IMR-90 (cell line): Measurements from ENCODE around the gene DEUP1. TPM values are rescaled to one million over a fixed set of nuclear protein-coding genes. Genes with fewer than 3 reads are reported as not detected.

Source experiments
- ATAC-seq: fragments of 200-7000 bp; cut with Tn5 transposase; 2 replicates; pipeline ENCODE4 v1.9.1; 2020; ENCODE audit warnings: low read depth, mild to moderate bottlenecking, moderate library complexity
- BruUV-seq: library from RNA; stranded (reverse); fragments of 400-500 nt; replicated peaks from 2 replicates; lab custom pipeline; 2021; lab: Mats Ljungman, UMichigan
- CTCF ChIA-PET: fragments of 300-600 bp; formaldehyde crosslinking; extraction: SDS; loops from one replicate; lab custom pipeline; 2021; ENCODE audit warnings: antibody characterized with exemption; lab: Yijun Ruan, JAX
- POLR2A ChIA-PET: fragments of 300-600 bp; sonication (Branson Sonifier 250); formaldehyde crosslinking; loops from one replicate; lab custom pipeline; 2022; ENCODE audit warnings: antibody characterized with exemption; ENCODE audit not compliant: unreplicated experiment; lab: Charles Lee
- DNase-seq: peaks from one replicate; pipeline ENCODE4 v3.0.0; 2013
- H2AFZ ChIP-seq: replicated peaks from 2 replicates; pipeline ENCODE3; 2013; ENCODE audit warnings: low read length, mild to moderate bottlenecking; ENCODE audit not compliant: poor library complexity
- H2AK5ac ChIP-seq: 2 replicates; pipeline ENCODE4 v1.6.1; 2013; ENCODE audit warnings: low read depth, low read length, inconsistent platforms
- H2AK9ac ChIP-seq: replicated peaks from 2 replicates; pipeline ENCODE3; 2013; ENCODE audit warnings: mild to moderate bottlenecking, low read depth, low read length, moderate library complexity; ENCODE audit not compliant: poor library complexity
- H2BK120ac ChIP-seq: 2 replicates; pipeline ENCODE4 v1.6.1; 2013; ENCODE audit warnings: low read depth, low read length, inconsistent platforms
- H2BK15ac ChIP-seq: 3 replicates; pipeline ENCODE4 v1.6.1; 2013; ENCODE audit warnings: low read depth, low read length, inconsistent platforms
- H2BK20ac ChIP-seq: 2 replicates; pipeline ENCODE4 v1.6.1; 2013; ENCODE audit warnings: low read depth, mild to moderate bottlenecking, inconsistent platforms, low read length, moderate library complexity
- H2BK5ac ChIP-seq: 2 replicates; pipeline ENCODE4 v1.6.1; 2013; ENCODE audit warnings: mild to moderate bottlenecking, low read depth, low read length, inconsistent platforms; ENCODE audit not compliant: poor library complexity, severe bottlenecking
- H3K14ac ChIP-seq: replicated peaks from 2 replicates; pipeline ENCODE4 v1.6.1; 2013; ENCODE audit warnings: low read depth, low read length, inconsistent platforms
- H3K18ac ChIP-seq: 2 replicates; pipeline ENCODE4 v1.6.1; 2013; ENCODE audit warnings: low read depth, low read length, control low read depth
- H3K23ac ChIP-seq: 2 replicates; pipeline ENCODE4 v1.6.1; 2013; ENCODE audit warnings: low read depth, low read length, inconsistent platforms
- H3K27ac ChIP-seq: 2 replicates; pipeline ENCODE4 v1.5.1; 2013; ENCODE audit warnings: mild to moderate bottlenecking, control low read depth, low read length; ENCODE audit not compliant: insufficient read depth
- H3K27me3 ChIP-seq: 2 replicates; pipeline ENCODE4 v1.6.1; 2013; ENCODE audit warnings: low read length; ENCODE audit not compliant: control insufficient read depth, insufficient read depth
- H3K36me3 ChIP-seq: 2 replicates; pipeline ENCODE4 v1.6.1; 2013; ENCODE audit warnings: low read length, mixed read lengths; ENCODE audit not compliant: control insufficient read depth, insufficient read depth
- H3K4ac ChIP-seq: 2 replicates; pipeline ENCODE4 v1.6.1; 2013; ENCODE audit warnings: low read depth, low read length, inconsistent platforms
- H3K4me1 ChIP-seq: 2 replicates; pipeline ENCODE4 v1.6.1; 2013; ENCODE audit warnings: low read length, mixed read lengths; ENCODE audit not compliant: control insufficient read depth, insufficient read depth
- H3K4me2 ChIP-seq: 2 replicates; pipeline ENCODE4 v1.6.1; 2013; ENCODE audit warnings: low read depth, mild to moderate bottlenecking, control low read depth, low read length, moderate library complexity
- H3K4me3 ChIP-seq: 2 replicates; pipeline ENCODE4 v1.5.1; 2013; ENCODE audit warnings: low read depth, mild to moderate bottlenecking, control low read depth, low read length, moderate library complexity; ENCODE audit not compliant: insufficient read depth
- H3K56ac ChIP-seq: 2 replicates; pipeline ENCODE4 v1.6.1; 2013; ENCODE audit warnings: low read length, inconsistent platforms; ENCODE audit not compliant: insufficient read depth; ENCODE audit errors: extremely low read depth
- H3K79me1 ChIP-seq, 2 experiments: 2 replicates each; pipeline ENCODE4 v1.6.1; 2013; ENCODE audit warnings: low read length in 2 of 2, inconsistent platforms in 1 of 2, low read depth in 1 of 2
- H3K9ac ChIP-seq: 2 replicates; pipeline ENCODE4 v1.6.1; 2013; ENCODE audit warnings: low read depth, low read length, control low read depth
- H3K9me1 ChIP-seq: 2 replicates; pipeline ENCODE4 v1.6.1; 2013; ENCODE audit warnings: low read length, inconsistent platforms; ENCODE audit not compliant: insufficient read depth
- H3K9me3 ChIP-seq: 2 replicates; pipeline ENCODE4 v1.6.1; 2013; ENCODE audit warnings: low read length; ENCODE audit not compliant: control insufficient read depth, insufficient read depth
- H4K20me1 ChIP-seq: 2 replicates; pipeline ENCODE4 v1.6.1; 2013; ENCODE audit warnings: low read length, inconsistent platforms; ENCODE audit not compliant: insufficient read depth
- H4K5ac ChIP-seq: 2 replicates; pipeline ENCODE4 v1.6.1; 2013; ENCODE audit warnings: mild to moderate bottlenecking, low read depth, low read length, control low read depth
- H4K8ac ChIP-seq, 2 experiments: 2 replicates each; pipeline ENCODE4 v1.6.1; 2013; ENCODE audit warnings: low read depth in 2 of 2, low read length in 2 of 2, control low read depth in 1 of 2, inconsistent platforms in 1 of 2
- H4K91ac ChIP-seq: 2 replicates; pipeline ENCODE4 v1.6.1; 2013; ENCODE audit warnings: low read depth, low read length, inconsistent platforms; ENCODE audit not compliant: insufficient read depth
- CHD1 ChIP-seq: IDR thresholded peaks from 2 replicates; pipeline ENCODE4 v1.6.1; 2012; ENCODE audit warnings: low read depth, low read length, improper control_type of control experiment
- CTCF ChIP-seq: conservative IDR thresholded peaks from 2 replicates; pipeline ENCODE4 v1.5.1; 2012; ENCODE audit warnings: mild to moderate bottlenecking, low read depth, low read length, improper control_type of control experiment
- MAFK ChIP-seq: IDR thresholded peaks from 2 replicates; pipeline ENCODE4 v1.6.1; 2012; ENCODE audit warnings: low read depth, low read length, improper control_type of control experiment
- NFE2L2 ChIP-seq: fragments of 150-350 bp; IDR thresholded peaks from 2 replicates; pipeline ENCODE4 v1.6.1; 2016; ENCODE audit warnings: low read depth, mild to moderate bottlenecking, low read length
- POLR2A ChIP-seq: IDR thresholded peaks from 2 replicates; pipeline ENCODE4 v1.6.1; 2012; ENCODE audit warnings: mild to moderate bottlenecking, low read depth, low read length
- RAD21 ChIP-seq: IDR thresholded peaks from 2 replicates; pipeline ENCODE4 v1.6.1; 2012; ENCODE audit warnings: low read length, improper control_type of control experiment
- RFX5 ChIP-seq: IDR thresholded peaks from 2 replicates; pipeline ENCODE4 v1.8.0; 2012; ENCODE audit warnings: low read depth, mild to moderate bottlenecking, low read length, moderate library complexity
- dilution Hi-C: fragments of 300-500 bp; cut with HindIII; formaldehyde crosslinking; loops from one replicate; pipeline ENCODE4 v1.14.3; 2018; ENCODE audit warnings: low sequenced_read_pairs; ENCODE audit not compliant: unreplicated experiment
- in situ Hi-C: fragments of 300-500 bp; cut with MboI; formaldehyde crosslinking; loops from 3 replicates; pipeline ENCODE4 v1.14.3; 2019; ENCODE audit warnings: low sequenced_read_pairs, inconsistent platforms, mixed read lengths
- intact Hi-C: fragments of 100-400 bp; cut with micrococcal nuclease; formaldehyde crosslinking; loops from 2 replicates; pipeline ENCODE4 v1.10.0; 2022
- polyA plus RNA-seq, 3 experiments: library from polyadenylated mRNA; depleted of rRNA; stranded (reverse); fragments of >200 nt; gene quantifications; 2 replicates each; pipeline ENCODE4 v1.2.3, GENCODE V29; 2012; ENCODE audit warnings: low replicate concordance in 1 of 3
- total RNA-seq: library from RNA; depleted of rRNA; stranded (reverse); fragments of >200 nt; gene quantifications from 2 replicates; pipeline ENCODE4 v1.2.3, GENCODE V29; 2012
- TF ChIP-seq, protein P1 (sequence below): fragments of 150-350 bp; IDR thresholded peaks from 2 replicates; pipeline ENCODE4 v1.6.1; 2016; ENCODE audit warnings: low read depth, mild to moderate bottlenecking, low read length, moderate library complexity, borderline replicate concordance

The DEUP1 gene
- total and polyA plus RNA-seq, 2 of the 4 experiments (the other 2 are of a cell fraction) = not detected

GRCh38 chr11:93361435-93361834, 30.9 kb downstream of the DEUP1 start:
- Histone ChIP-seq H3K27me3 (no peaks in the 10 kb centered on the region), H3K18ac (no peak overlapping the region), H3K9me1 (no peaks in the 10 kb centered on the region), H3K79me1 (no peaks in the 10 kb centered on the region), H3K4me3 (no peak overlapping the region), H2BK5ac (no peak overlapping the region), H3K36me3 (no peaks in the 10 kb centered on the region), H2BK20ac (no peak overlapping the region), H2BK120ac (no peak overlapping the region), H2AFZ (no peak overlapping the region), H2AK9ac (no peak overlapping the region), H3K23ac (no peak overlapping the region), H3K9ac (no peak overlapping the region), H4K5ac (no peak overlapping the region), H3K14ac (no peak overlapping the region), H2BK15ac (no peak overlapping the region), H4K20me1 (no peaks in the 10 kb centered on the region), H3K56ac (no peak overlapping the region), H4K91ac (no peak overlapping the region), H3K27ac (no peak overlapping the region), H3K4ac (no peak overlapping the region), H3K4me1 (no peaks in the 10 kb centered on the region), H4K8ac (no peak overlapping the region), H3K4me2 (no peak overlapping the region), H2AK5ac (no peak overlapping the region), H3K9me3 (no peaks in the 10 kb centered on the region)
- POLR2A ChIA-PET = no interaction called here
- ATAC-seq (no peak), DNase-seq (no peak)
- dilution Hi-C loops = no loop called here
- TF ChIP-seq RAD21 (no peak), CHD1 (no peak), MAFK (no peak), POLR2A (no peak), NFE2L2 (no peak), RFX5 (no peak), CTCF (no peak)
- TF ChIP-seq, protein P1, sequence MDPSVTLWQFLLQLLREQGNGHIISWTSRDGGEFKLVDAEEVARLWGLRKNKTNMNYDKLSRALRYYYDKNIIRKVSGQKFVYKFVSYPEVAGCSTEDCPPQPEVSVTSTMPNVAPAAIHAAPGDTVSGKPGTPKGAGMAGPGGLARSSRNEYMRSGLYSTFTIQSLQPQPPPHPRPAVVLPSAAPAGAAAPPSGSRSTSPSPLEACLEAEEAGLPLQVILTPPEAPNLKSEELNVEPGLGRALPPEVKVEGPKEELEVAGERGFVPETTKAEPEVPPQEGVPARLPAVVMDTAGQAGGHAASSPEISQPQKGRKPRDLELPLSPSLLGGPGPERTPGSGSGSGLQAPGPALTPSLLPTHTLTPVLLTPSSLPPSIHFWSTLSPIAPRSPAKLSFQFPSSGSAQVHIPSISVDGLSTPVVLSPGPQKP = no peak
- no TSS peak for BruUV-seq
- CTCF ChIA-PET = no interaction called here
- in situ Hi-C loops = no loop called here
- intact Hi-C loops = no loop called here
